ENCODE measurements around the gene PITPNC1.

GRCh38 chr17:67646472-67646871 lies 269.4 kb downstream of the PITPNC1 start:
- TF ChIP-seq CTCF (IDR thresholded peaks at IDR 0.05), result no peak
- TF ChIP-seq POLR2A (IDR thresholded peaks at IDR 0.05), result no peak
- TF ChIP-seq EP300 (IDR thresholded peaks at IDR 0.05), result no peak
- no peak for TF ChIP-seq POLR2AphosphoS5 (IDR thresholded peaks at IDR 0.05)

All from gastroesophageal sphincter (tissue), 3 donors.